Upper lobe of left lung (tissue), 4 donors: ENCODE data around the gene ZNF230.

ENCODE experiments used
- CTCF ChIP-seq, 6 experiments: fragments of 450-650 bp in 4 of 6; fragments of 200-600 bp in 2 of 6; sonication (generic) in 2 of 6; IDR thresholded peaks; one replicate each; pipeline ENCODE4 v1.5.1; 2016 to 2019; ENCODE audit warnings: antibody characterized with exemption in 6 of 6
- EP300 ChIP-seq, 4 donors: sonication (generic); formaldehyde crosslinking; IDR thresholded peaks; one replicate each; pipeline ENCODE4 v1.5.1; 2017; ENCODE audit warnings: antibody characterized with exemption in 4 of 4, control low read depth in 2 of 4
- POLR2A ChIP-seq, 4 donors: fragments of 450-650 bp; IDR thresholded peaks; one replicate each; pipeline ENCODE4 v1.5.1; 2016 to 2017; ENCODE audit warnings: antibody characterized with exemption in 4 of 4, mild to moderate bottlenecking in 2 of 4
- POLR2AphosphoS5 ChIP-seq, 2 donors: sonication (generic); formaldehyde crosslinking; IDR thresholded peaks; one replicate each; pipeline ENCODE4 v1.5.1; 2017; ENCODE audit warnings: antibody characterized with exemption in 2 of 2

GRCh38 chr19:43997631-43998290 is 5.0 kb upstream of the ZNF230 start:
- TF ChIP-seq POLR2AphosphoS5 (IDR thresholded peaks at IDR 0.05): no peak
- no peak for TF ChIP-seq CTCF (IDR thresholded peaks at IDR 0.05)
- no peak for TF ChIP-seq POLR2A (IDR thresholded peaks at IDR 0.05)
- TF ChIP-seq EP300 (IDR thresholded peaks at IDR 0.05): no peak
